HCT116 (cell line): ENCODE data around the gene ATRAID. TPM values are rescaled to one million over a fixed set of nuclear protein-coding genes. Genes with fewer than 3 reads are reported as not detected.
A peak's percentile ranks its signal among the peaks of the same experiment; 100 is the strongest.

Experiments used
- ATAC-seq: fragments of 200-7000 bp; cut with Tn5 transposase; 2 replicates; pipeline ENCODE4 v1.9.1; 2020; ENCODE audit warnings: mild to moderate bottlenecking, moderate library complexity
- BruUV-seq: library from RNA; stranded (reverse); fragments of 400-500 nt; replicated peaks from 2 replicates; lab custom pipeline; 2021; lab: Mats Ljungman, UMichigan
- CTCF ChIA-PET: fragments of 300-600 bp; sonication (Branson Sonifier 250); formaldehyde crosslinking; loops from one replicate; lab custom pipeline; 2021; ENCODE audit warnings: antibody characterized with exemption; lab: Charles Lee
- POLR2A ChIA-PET: fragments of 300-600, 350-600 bp; sonication (Branson Sonifier 250); formaldehyde crosslinking; loops from one replicate; lab custom pipeline; 2021; ENCODE audit warnings: antibody characterized with exemption; lab: Charles Lee
- RAD21 ChIA-PET, 2 experiments: fragments of 300-600 bp; sonication (Branson Sonifier 250); formaldehyde crosslinking; loops; one replicate each; lab custom pipeline; 2023; ENCODE audit warnings: low total read pairs in 2 of 2; ENCODE audit not compliant: uncharacterized antibody in 2 of 2, unreplicated experiment in 2 of 2, low non-redundant PET in 1 of 2; lab: Charles Lee
- DNase-seq: peaks from one replicate; pipeline ENCODE4 v3.0.0-alpha.2; 2010; ENCODE audit warnings: low read depth, low spot score
- H2AFZ ChIP-seq: fragments of 200-600 bp; shearing (Covaris generic), sonication (generic); 2 replicates; pipeline ENCODE4 v1.6.1; 2017; ENCODE audit warnings: low read depth, mixed run types, mixed read lengths, antibody characterized with exemption, low read length; ENCODE audit not compliant: poor library complexity, severe bottlenecking
- H3K27ac ChIP-seq: 2 replicates; pipeline ENCODE4 v1.5.1; 2012; ENCODE audit warnings: low read depth, low read length
- H3K27me3 ChIP-seq: fragments of 200-600 bp; sonication (generic); 2 replicates; pipeline ENCODE4 v1.6.1; 2016; ENCODE audit warnings: mixed run types, low read length, mixed read lengths; ENCODE audit not compliant: insufficient read depth
- H3K36me3 ChIP-seq, 2 experiments: fragments of 200-500 bp in 1 of 2; fragments of 200-600 bp in 1 of 2; sonication (Bioruptor generic) in 1 of 2; sonication (generic) in 1 of 2; 2 replicates each; pipeline versions ENCODE4 v1.5.1 to v1.6.1; 2014 to 2016; ENCODE audit warnings: low read length in 2 of 2, inconsistent platforms in 1 of 2, mixed read lengths in 1 of 2, mixed run types in 1 of 2; ENCODE audit not compliant: insufficient read depth in 2 of 2, control insufficient read depth in 1 of 2
- H3K4me1 ChIP-seq, 2 experiments: fragments of 200-600 bp in 1 of 2; sonication (generic) in 1 of 2; 2 replicates each; pipeline versions ENCODE4 v1.5.1 to v1.6.1; 2012 to 2017; ENCODE audit warnings: low read length in 2 of 2, inconsistent platforms in 1 of 2, mild to moderate bottlenecking in 1 of 2, mixed read lengths in 1 of 2, mixed run types in 1 of 2, moderate library complexity in 1 of 2; ENCODE audit not compliant: insufficient read depth in 2 of 2, control insufficient read depth in 1 of 2
- H3K4me2 ChIP-seq: fragments of 200-600 bp; sonication (generic); 2 replicates; pipeline ENCODE4 v1.6.1; 2017; ENCODE audit warnings: mixed run types, low read length, mixed read lengths
- H3K4me3 ChIP-seq, 2 experiments: fragments of 200-600 bp in 1 of 2; sonication (generic) in 1 of 2; replicated peaks in 1 of 2; 2 replicates each; pipeline ENCODE4 v1.5.1; 2011 to 2016; ENCODE audit warnings: low read length in 2 of 2, control low read depth in 1 of 2, low read depth in 1 of 2, mild to moderate bottlenecking in 1 of 2, mixed read lengths in 1 of 2, mixed run types in 1 of 2
- H3K79me2 ChIP-seq: fragments of 200-600 bp; sonication (generic); 2 replicates; pipeline ENCODE4 v1.6.1; 2017; ENCODE audit warnings: mild to moderate bottlenecking, mixed run types, low read length, moderate library complexity, mixed read lengths; ENCODE audit not compliant: insufficient read depth
- H3K9ac ChIP-seq: fragments of 200-600 bp; sonication (generic); 2 replicates; pipeline ENCODE4 v1.6.1; 2016; ENCODE audit warnings: low read length, mixed read lengths
- H3K9me2 ChIP-seq: fragments of 200-600 bp; sonication (generic), shearing (Covaris generic); 2 replicates; pipeline ENCODE4 v1.6.1; 2017; ENCODE audit warnings: mixed run types, mild to moderate bottlenecking, moderate library complexity; ENCODE audit not compliant: insufficient read depth
- H3K9me3 ChIP-seq, 2 experiments: fragments of 200-500 bp in 1 of 2; fragments of 200-600 bp in 1 of 2; sonication (Bioruptor generic) in 1 of 2; sonication (generic) in 1 of 2; 2 replicates each; pipeline ENCODE4 v1.6.1; 2014 to 2017; ENCODE audit warnings: low read length in 2 of 2, mixed read lengths in 2 of 2, inconsistent platforms in 1 of 2, low read depth in 1 of 2, mild to moderate bottlenecking in 1 of 2, mixed run types in 1 of 2, moderate library complexity in 1 of 2; ENCODE audit not compliant: control insufficient read depth in 1 of 2, insufficient read depth in 1 of 2
- H4K20me1 ChIP-seq: fragments of 200-600 bp; sonication (generic), shearing (Covaris generic); 2 replicates; pipeline ENCODE4 v1.6.1; 2017; ENCODE audit warnings: mixed run types, mild to moderate bottlenecking, moderate library complexity; ENCODE audit not compliant: insufficient read depth
- ATF3 ChIP-seq: IDR thresholded peaks from 2 replicates; pipeline ENCODE4 v1.6.1; 2012
- CEBPB ChIP-seq: IDR thresholded peaks from 2 replicates; pipeline ENCODE4 v1.6.1; 2012; ENCODE audit warnings: low read depth
- CTCF ChIP-seq, 3 experiments: fragments of 200-600 bp in 1 of 3; sonication (generic) in 1 of 3; IDR thresholded peaks in 2 of 3; conservative IDR thresholded peaks in 1 of 3; 2 replicates each; pipeline ENCODE4 v1.5.1; 2012 to 2017; ENCODE audit warnings: low read depth in 2 of 3, low read length in 2 of 3, antibody characterized with exemption in 1 of 3, borderline replicate concordance in 1 of 3, control low read depth in 1 of 3, mild to moderate bottlenecking in 1 of 3, mixed read lengths in 1 of 3, mixed run types in 1 of 3, moderate library complexity in 1 of 3; ENCODE audit not compliant: insufficient read depth in 1 of 3
- EGR1 ChIP-seq: IDR thresholded peaks from 2 replicates; pipeline ENCODE4 v1.6.1; 2012; ENCODE audit warnings: low read depth
- ELF1 ChIP-seq: IDR thresholded peaks from 2 replicates; pipeline ENCODE4 v1.6.1; 2012; ENCODE audit warnings: low read depth, borderline replicate concordance
- EZH2 ChIP-seq: fragments of 200-600 bp; sonication (generic); IDR thresholded peaks from 2 replicates; pipeline ENCODE4 v1.6.1; 2017; ENCODE audit warnings: antibody characterized with exemption, mixed run types
- FOSL1 ChIP-seq: IDR thresholded peaks from 2 replicates; pipeline ENCODE4 v1.6.1; 2012; ENCODE audit warnings: low read depth
- JUND ChIP-seq: IDR thresholded peaks from 2 replicates; pipeline ENCODE4 v1.6.1; 2012
- POLR2A ChIP-seq: IDR thresholded peaks from 2 replicates; pipeline ENCODE4 v1.7.0; 2011; ENCODE audit warnings: borderline replicate concordance; ENCODE audit not compliant: insufficient read depth, insufficient read length; ENCODE audit errors: extremely low read depth
- POLR2AphosphoS5 ChIP-seq: IDR thresholded peaks from 2 replicates; pipeline ENCODE4 v1.6.1; 2011; ENCODE audit warnings: mild to moderate bottlenecking, low read depth, low read length, moderate library complexity
- RAD21 ChIP-seq: IDR thresholded peaks from 2 replicates; pipeline ENCODE4 v1.6.1; 2012; ENCODE audit warnings: low read depth, mild to moderate bottlenecking
- SIN3A ChIP-seq: IDR thresholded peaks from 2 replicates; pipeline ENCODE4 v1.6.1; 2012; ENCODE audit warnings: low read depth
- TCF7L2 ChIP-seq: IDR thresholded peaks from 2 replicates; pipeline ENCODE4 v1.7.0; 2011; ENCODE audit warnings: borderline replicate concordance, inconsistent platforms; ENCODE audit not compliant: insufficient read depth, insufficient read length; ENCODE audit errors: extremely low read depth
- ZBTB33 ChIP-seq: IDR thresholded peaks from 2 replicates; pipeline ENCODE4 v1.6.1; 2011; ENCODE audit warnings: mild to moderate bottlenecking, low read length, moderate library complexity; ENCODE audit not compliant: insufficient replicate concordance; ENCODE audit errors: extremely low read depth
- ZFX ChIP-seq: fragments of 450-650 bp; IDR thresholded peaks from 2 replicates; pipeline ENCODE4 v1.6.1; 2017
- ZNF274 ChIP-seq: fragments of 200-500 bp; sonication (Bioruptor generic); IDR thresholded peaks from 2 replicates; pipeline ENCODE4 v1.6.1; 2014; ENCODE audit warnings: mild to moderate bottlenecking, low read depth, low read length, inconsistent platforms
- intact Hi-C: fragments of 100-400 bp; cut with micrococcal nuclease; formaldehyde crosslinking; loops from 2 replicates; pipeline ENCODE4 v1.10.0; 2022
- total RNA-seq: library from RNA; stranded (reverse); gene quantifications from one replicate; pipeline ENCODE4 v1.2.1, GENCODE V29; 2021; ENCODE audit not compliant: unreplicated experiment

The ATRAID gene
- total RNA-seq, 1 experiment from 2014 or later, result 93.6 TPM

GRCh38 chr2:27249891-27250651 is 38.2 kb downstream of the ATRAID start (continued):
- TF ChIP-seq ZBTB33 (no peak), ZFX (peak; percentile 14; the same call in 1 of the 2 replicates), POLR2AphosphoS5 (no peak)

GRCh38 chr2:27250652-27251379 is 39.0 kb downstream of the ATRAID start:
- BruUV-seq, result no TSS peak
- ATAC-seq (no peak), DNase-seq (no peak)
- ChIA-PET CTCF (interaction anchor here (1.7 kb wide), 1 partner anchor 29 kb away, joined by 13 read pairs; no protein-coding TSS in a partner anchor), RAD21 (no interaction called here), POLR2A (interaction anchor here (1.0 kb wide), 1 partner anchor 14 kb away, joined by 3 read pairs; no protein-coding TSS in a partner anchor)
- H3K27me3 ChIP-seq, result no peaks in the 10 kb centered on the region
- H4K20me1 ChIP-seq, result no peaks in the 10 kb centered on the region
- H3K36me3 ChIP-seq, result no peaks in the 10 kb centered on the region; a peak in 1 of 4 replicates
- H3K9ac ChIP-seq, result peak overlapping the region; percentile 21; the same call in 1 of the 2 replicates
- H2AFZ ChIP-seq, result peak overlapping the region; percentile 12
- no peak overlapping the region for H3K27ac ChIP-seq
- H3K79me2 ChIP-seq, result no peaks in the 10 kb centered on the region
- H3K4me2 ChIP-seq, result peak overlapping the region; percentile 41
- intact Hi-C loops, result loop anchor here (1.0 kb wide), 2 partner anchors 29 to 52 kb away; no protein-coding TSS in a partner anchor
- H3K4me1 ChIP-seq, result peaks cover 0 to 10% of the 10 kb centered on the region in 2 experiments; a peak in 2 of 4 replicates
- H3K4me3 ChIP-seq, result no peak overlapping the region
- no peaks in the 10 kb centered on the region for H3K9me2 ChIP-seq
- no peaks in the 10 kb centered on the region for H3K9me3 ChIP-seq
- TF ChIP-seq CEBPB (no peak), POLR2AphosphoS5 (no peak), ZNF274 (no peak), CTCF (IDR thresholded peaks at IDR 0.05 in 2 of 3, conservative IDR thresholded peaks at IDR 0.05 in 1 of 3; ENCODE audit: borderline replicate concordance in 1 of 3, insufficient read depth in 1 of 3, low read depth in 2 of 3, low read length in 2 of 3) (no peak), EZH2 (no peak), ATF3 (no peak), SIN3A (no peak), ELF1 (no peak), EGR1 (no peak), JUND (no peak), ZBTB33 (no peak), FOSL1 (no peak), POLR2A (no peak), RAD21 (no peak), TCF7L2 (no peak)
